Nephron (organoid): ENCODE results near the gene FGF2.
"Not testable (repeated sequence)": the region's sequence is repeated elsewhere in the genome, so short reads cannot be mapped to it uniquely, and the experiment has no call there.

Experiments
- H3K27ac Mint-ChIP-seq, 3 experiments: 2 replicates each; pipeline ENCODE4 v1.8.0; 2020; ENCODE audit warnings: mixed read lengths in 3 of 3, mild to moderate bottlenecking in 2 of 3, moderate library complexity in 1 of 3
- H3K27me3 Mint-ChIP-seq: 2 replicates; pipeline ENCODE4 v1.8.0; 2021; ENCODE audit warnings: low read depth, mild to moderate bottlenecking, moderate library complexity, mixed read lengths
- H3K36me3 Mint-ChIP-seq: 2 replicates; pipeline ENCODE4 v1.8.0; 2020; ENCODE audit warnings: low read depth, mixed read lengths
- H3K4me1 Mint-ChIP-seq: 2 replicates; pipeline ENCODE4 v1.8.0; 2020; ENCODE audit warnings: mixed read lengths
- H3K4me3 Mint-ChIP-seq, 3 experiments: 2 replicates each; pipeline ENCODE4 v1.8.0; 2020; ENCODE audit warnings: mild to moderate bottlenecking in 3 of 3, mixed read lengths in 3 of 3, moderate library complexity in 2 of 3
- H3K9me3 Mint-ChIP-seq: 2 replicates; pipeline ENCODE4 v1.8.0; 2020; ENCODE audit warnings: mixed read lengths
- CTCF ChIP-seq, 3 experiments: fragments of 200-600 bp; sonication (generic); IDR thresholded peaks; one replicate each; pipeline ENCODE4 v1.5.0; 2021; ENCODE audit warnings: antibody characterized with exemption in 3 of 3; ENCODE audit not compliant: unreplicated experiment in 3 of 3

The FGF2 gene

GRCh38 chr4:122932763-122933162 lies 106.1 kb downstream of the FGF2 start:
- Mint-ChIP-seq H3K4me3 (no peak overlapping the region), H3K9me3 (no peaks in the 10 kb centered on the region)
- no peak for TF ChIP-seq CTCF (IDR thresholded peaks at IDR 0.05; ENCODE audit: unreplicated experiment in 3 of 3)

GRCh38 chr4:122945136-122945535 lies 118.5 kb downstream of the FGF2 start:
- not testable (repeated sequence) for H3K4me3 Mint-ChIP-seq, H3K27ac Mint-ChIP-seq, H3K4me1 Mint-ChIP-seq, H3K27me3 Mint-ChIP-seq
- peaks cover 64% of the 10 kb centered on the region for H3K36me3 Mint-ChIP-seq
- peaks cover 10% of the 10 kb centered on the region for H3K9me3 Mint-ChIP-seq

More at GRCh38 chr4:122932763-122933162, 106.1 kb downstream of the FGF2 start:
- Mint-ChIP-seq H3K27me3 (no peaks in the 10 kb centered on the region), H3K4me1 (no peaks in the 10 kb centered on the region), H3K27ac (no peak overlapping the region), H3K36me3 (peaks cover 20% of the 10 kb centered on the region)

GRCh38 chr4:122946142-122946541 lies 119.5 kb downstream of the FGF2 start:
- peaks cover 67% of the 10 kb centered on the region for H3K36me3 Mint-ChIP-seq
- TF ChIP-seq CTCF (IDR thresholded peaks at IDR 0.05; ENCODE audit: unreplicated experiment in 3 of 3), result no peak
- H3K9me3 Mint-ChIP-seq, result peaks cover 10% of the 10 kb centered on the region
- H3K27ac Mint-ChIP-seq, result no peak overlapping the region
- no peak overlapping the region for H3K4me3 Mint-ChIP-seq
- H3K27me3 Mint-ChIP-seq, result no peaks in the 10 kb centered on the region
- no peaks in the 10 kb centered on the region for H3K4me1 Mint-ChIP-seq
